Heart right ventricle (tissue), 16 donors: ENCODE measurements around the gene PLA2G4C. TPM values are rescaled to one million over a fixed set of nuclear protein-coding genes. Genes with fewer than 3 reads are reported as not detected.
A peak's percentile ranks its signal among the peaks of the same experiment; 100 is the strongest.

Experiments used
- ATAC-seq, 8 donors: fragments of 200-7000 bp; cut with Tn5 transposase; one replicate each; pipeline ENCODE4 v1.9.1; 2020; ENCODE audit warnings: mild to moderate bottlenecking in 8 of 8, moderate library complexity in 8 of 8, moderate number of reproducible peaks in 1 of 8
- DNase-seq, 2 donors: peaks; one replicate each; pipeline ENCODE4 v3.0.0-alpha.2; 2020
- H3K27ac ChIP-seq, 10 donors: fragments of 200-600 bp; sonication (generic) in 2 of 10; one replicate each; pipeline versions ENCODE4 v1.5.0 to v1.8.0; 2020 to 2022; ENCODE audit warnings: mild to moderate bottlenecking in 3 of 10
- H3K27me3 ChIP-seq, 7 donors: fragments of 200-600 bp; one replicate each; pipeline ENCODE4 v1.8.0; 2021 to 2022; ENCODE audit warnings: mild to moderate bottlenecking in 2 of 7
- H3K36me3 ChIP-seq, 9 donors: fragments of 200-600 bp; sonication (generic) in 1 of 9; one replicate each; pipeline versions ENCODE4 v1.5.0 to v1.8.0; 2020 to 2022; ENCODE audit warnings: mild to moderate bottlenecking in 2 of 9
- H3K4me1 ChIP-seq, 9 donors: fragments of 200-600 bp; sonication (generic) in 1 of 9; one replicate each; pipeline versions ENCODE4 v1.5.0 to v1.8.0; 2020 to 2022; ENCODE audit warnings: mild to moderate bottlenecking in 4 of 9
- H3K4me3 ChIP-seq, 10 donors: fragments of 200-600 bp; sonication (generic) in 2 of 10; one replicate each; pipeline versions ENCODE4 v1.5.0 to v1.8.0; 2020 to 2022; ENCODE audit warnings: mild to moderate bottlenecking in 7 of 10, moderate library complexity in 2 of 10
- H3K9me3 ChIP-seq, 11 donors: fragments of 200-600 bp in 10 of 11; sonication (generic) in 2 of 11; one replicate each; pipeline versions ENCODE4 v1.5.0 to v1.8.0; 2013 to 2022; ENCODE audit warnings: mild to moderate bottlenecking in 2 of 11, control low read depth in 1 of 11, moderate library complexity in 1 of 11
- CTCF ChIP-seq, 9 donors: fragments of 200-600 bp; sonication (generic) in 2 of 9; IDR thresholded peaks; one replicate each; pipeline versions ENCODE4 v1.5.0 to v1.8.0; 2021 to 2022; ENCODE audit warnings: antibody characterized with exemption in 9 of 9, mild to moderate bottlenecking in 5 of 9, moderate library complexity in 1 of 9
- WGBS, 2 donors: extraction: QIAGEN DNeasy Blood & Tissue Kit; methylation state at CpG; one replicate each; pipeline ENCODE4 v1.1.7; 2013; ENCODE audit warnings: inconsistent platforms in 1 of 2; 5-methylcytosine and 5-hydroxymethylcytosine counted together
- intact Hi-C, 10 donors: fragments of 100-400 bp; cut with DNase I; formaldehyde crosslinking; loops; one replicate each; pipeline versions ENCODE4 v1.11.1 to v1.14.2; 2022
- polyA plus RNA-seq, 2 donors: library from polyadenylated mRNA; stranded (reverse); fragments of 200-250 nt; gene quantifications; one replicate each; pipeline ENCODE4 v1.2.3, GENCODE V29; 2013
- total RNA-seq, 10 donors: library from RNA; stranded (reverse); fragmentation: NEBNext Ultra II Directional in 3 of 10; extraction: Animal tissue kit (Norgen Biotek cat#: 25700) in 3 of 10; gene quantifications; one replicate each; pipeline versions ENCODE4 v1.2.1 to v1.2.4, GENCODE V29; 2021 to 2023
- donor health status: Arrhythmogenic right ventricular cardiomyopathy.
- donor health status: ischemic (EF 13 %, LVEDD 7.1; RV severe dilation, severe dysfunction).
- donor health status: healthy with polysubstance abuse.
- donor health status: DM: no; HTN: yes; CAD: no.
- donor health status: DM: no; HTN: no; CAD: no.
- donor health status: ischemic (EF 25% LVEDD 6.9; RV normal size, moderate dysfunction).
- donor health status: ischemic (EF 25% LVEDD 5.7; RV mildly dilated, moderate dysfunction).
- donor health status: healthy.
- donor health status: DM: yes; HTN: yes; CAD: no.
- donor health status: Ischemic cardiomyopathy.
- donor health status: ischemic (EF 35%, LVEDD 5.7; RV mildly dilated, moderate dysfunction).
- donor health status: nonischemic (EF 11% LVEDD 7.7; RV severe dilation, severe dysfunction).
- donor health status: DM: yes; HTN: yes; CAD: no.
- donor health status: PGD.
- donor health status: ischemic (EF 29% LVEDD 5.4; RV normal size, mild dysfunction).
- donor health status: nonischemic (EF 23%, LVEDD 6.1; RV moderate dilation, normal function).

Gene PLA2G4C
- total and polyA plus RNA-seq, 12 donors, result 15.0 to 71.2 (median 46.3) TPM

GRCh38 chr19:48127561-48127960 is 16.9 kb upstream of the PLA2G4C start:
- Histone ChIP-seq H3K4me1 (peaks cover 0 to 6% (median 0%) of the 10 kb centered on the region in 9 donors), H3K9me3 (no peaks in the 10 kb centered on the region), H3K36me3 (peaks cover 0 to 48% (median 0%) of the 10 kb centered on the region in 9 donors), H3K4me3 (no peak overlapping the region), H3K27ac (no peak overlapping the region), H3K27me3 (no peaks in the 10 kb centered on the region)
- 97 to 99% methylated on average over 6 of the region's 6 CpGs for WGBS, 2 donors
- no peak for TF ChIP-seq CTCF (IDR thresholded peaks at IDR 0.05)
- ATAC-seq (no peak), DNase-seq (no peak)
- intact Hi-C loops, result no loop called here

GRCh38 chr19:48123907-48124651 is 13.5 kb upstream of the PLA2G4C start:
- intact Hi-C loops, result no loop called here
- Histone ChIP-seq H3K36me3 (peaks cover 0 to 37% (median 0%) of the 10 kb centered on the region in 9 donors), H3K4me1 (peaks cover 0 to 21% (median 9%) of the 10 kb centered on the region in 9 donors), H3K27ac (peak overlapping the region in 1 of 10 donors; percentile 26), H3K9me3 (no peaks in the 10 kb centered on the region), H3K4me3 (no peak overlapping the region), H3K27me3 (no peaks in the 10 kb centered on the region)
- ATAC-seq (peak in 4 of 8 donors; percentile 37 to 79 (median 68)), DNase-seq (no peak)
- 70 to 71% methylated on average over 12 of the region's 12 CpGs for WGBS, 2 donors
- TF ChIP-seq CTCF (IDR thresholded peaks at IDR 0.05), result peak in 1 of 9 donors; percentile 14

- H3K27ac ChIP-seq, result peak overlapping the region in 3 of 10 donors; percentile 7 to 51 (median 35)
- no peaks in the 10 kb centered on the region for H3K27me3 ChIP-seq
- no peak for DNase-seq
- H3K9me3 ChIP-seq, result no peaks in the 10 kb centered on the region
- H3K4me3 ChIP-seq, result no peak overlapping the region
- no peak for TF ChIP-seq CTCF (IDR thresholded peaks at IDR 0.05)
- peaks cover 0 to 21% (median 9%) of the 10 kb centered on the region in 9 donors for H3K4me1 ChIP-seq
- 67 to 72% methylated on average over 14 of the region's 14 CpGs for WGBS, 2 donors
- intact Hi-C loops, result no loop called here
- ATAC-seq, result peak in 3 of 8 donors; percentile 5 to 29 (median 15)
- peaks cover 0 to 32% (median 0%) of the 10 kb centered on the region in 9 donors for H3K36me3 ChIP-seq
Measured at GRCh38 chr19:48122421-48122820, 11.8 kb upstream of the PLA2G4C start.

- peaks cover 0 to 21% (median 9%) of the 10 kb centered on the region in 9 donors for H3K4me1 ChIP-seq
- H3K27ac ChIP-seq, result peak overlapping the region in 3 of 10 donors; percentile 7 to 51 (median 35)
- no peak for DNase-seq
- WGBS, 2 donors, result 31% methylated on average over 10 of the region's 10 CpGs
- intact Hi-C loops, result no loop called here
- no peaks in the 10 kb centered on the region for H3K27me3 ChIP-seq
- peak; percentile 45 to 72 (median 58) for ATAC-seq
- TF ChIP-seq CTCF (IDR thresholded peaks at IDR 0.05), result no peak
- no peak overlapping the region for H3K4me3 ChIP-seq
- peaks cover 0 to 32% (median 0%) of the 10 kb centered on the region in 9 donors for H3K36me3 ChIP-seq
- H3K9me3 ChIP-seq, result no peaks in the 10 kb centered on the region
Measured at GRCh38 chr19:48121909-48122371, 11.3 kb upstream of the PLA2G4C start.
